Measurements from ENCODE around the gene NEMP1. TPM values are rescaled to one million over a fixed set of nuclear protein-coding genes. Genes with fewer than 3 reads are reported as not detected.

NEMP1 gene
- total and polyA plus RNA-seq, 2 of the 8 experiments (the other 6 are each of a cell fraction or from before 2014, with no cell fraction given) = 30.1 to 43.2 TPM

DNA sequence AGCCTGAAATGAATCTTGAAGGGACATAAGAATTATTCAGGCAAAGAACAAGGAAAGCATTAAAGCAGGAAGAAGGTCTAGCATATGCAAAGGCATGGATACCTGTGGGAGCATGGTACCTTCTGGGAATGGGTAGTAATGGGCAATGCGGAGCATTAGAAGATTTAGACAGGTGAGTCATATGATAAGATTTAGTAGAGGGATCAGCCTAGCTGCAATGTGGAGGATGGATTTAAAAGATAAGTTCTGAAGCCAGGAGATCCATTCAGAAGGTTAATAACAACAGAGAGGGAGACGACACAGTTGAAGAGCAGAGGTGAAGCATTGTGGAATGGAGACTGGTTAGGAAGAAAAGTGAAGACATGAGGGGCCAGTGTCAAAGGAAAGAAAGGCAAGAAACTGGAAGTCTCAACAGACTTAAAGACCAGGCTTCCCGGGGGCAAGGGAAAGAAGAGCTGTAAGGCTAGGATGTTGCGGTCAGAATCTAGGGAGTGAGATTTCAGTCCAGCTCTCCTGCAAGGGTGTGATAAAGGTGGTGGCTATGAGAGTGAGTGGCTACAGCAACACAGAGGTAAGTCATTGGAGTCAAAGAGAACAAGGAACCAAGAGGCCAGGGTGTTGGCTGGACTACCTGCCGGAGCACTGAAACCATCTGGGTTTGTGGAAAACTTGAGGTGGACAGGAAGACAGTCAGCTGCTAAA lies 38.1 kb upstream of the NEMP1 start:
- ChIA-PET CTCF (ENCODE audit: partially characterized antibody) (interaction anchor here (0.6 to 19.8 kb wide), 13 partner anchors 7 to 129 kb away, joined by 3 to 305 read pairs (median 5); partner anchors contain the start of gene LRP1), POLR2A (ENCODE audit: partially characterized antibody) (interaction anchor here (1.2 to 2.5 kb wide), 6 partner anchors 7 to 51 kb away, joined by 3 to 10 read pairs (median 4); partner anchors contain the start of gene LRP1)
- no peaks in the 10 kb centered on the region for H4K20me1 ChIP-seq (replicated peaks in 1 of 2; ENCODE audit: control insufficient read depth in 1 of 2, insufficient read depth in 2 of 2, low read length in 2 of 2)
- H3K79me1 ChIP-seq (ENCODE audit: low read depth, low read length) = no peaks in the 10 kb centered on the region
- WGBS, 2 experiments (ENCODE audit: extremely low coverage in 1 of 2, insufficient coverage in 1 of 2, insufficient read length in 1 of 2, insufficient replicate concordance in 2 of 2, low coverage in 1 of 2, low lambda C conversion rate in 2 of 2, missing lambda C conversion rate in 1 of 2) = 86% methylated on average over 5 of the region's 5 CpGs; no CpG with 5 or more reads in 1 of the 2 experiments
- no peak overlapping the region for H3K9ac ChIP-seq (replicated peaks in 1 of 4; ENCODE audit: extremely low read depth in 1 of 4, low read depth in 3 of 4, low read length in 3 of 4)
- no peaks in the 10 kb centered on the region for H3K79me2 ChIP-seq (ENCODE audit: control insufficient read depth in 1 of 2, insufficient read depth in 2 of 2, low read length in 2 of 2)
- no peaks in the 10 kb centered on the region for H3K9me3 ChIP-seq (ENCODE audit: insufficient read depth in 2 of 2, low read depth in 1 of 2, low read length in 1 of 2)
- FAIRE-seq (no peak), DNase-seq (ENCODE audit: low read depth in 1 of 2, low spot score in 2 of 2) (no peak)
- peaks cover 0 to 2% (median under 1%) of the 10 kb centered on the region in 4 experiments; a peak in 1 of 7 replicates for H3K27me3 ChIP-seq (replicated peaks in 1 of 4; ENCODE audit: control insufficient read depth in 3 of 4, extremely low read depth in 1 of 4, insufficient read depth in 3 of 4, low read length in 3 of 4)
- peaks cover 5% of the 10 kb centered on the region for H3K23me2 ChIP-seq (ENCODE audit: low read depth, low read length)
- no peak overlapping the region for H3K4me3 ChIP-seq (ENCODE audit: extremely low read depth in 1 of 4, insufficient read depth in 2 of 4, low read depth in 3 of 4, low read length in 4 of 4)
- H2BK5ac ChIP-seq (ENCODE audit: low read depth, low read length) = no peak overlapping the region
- H2AK5ac ChIP-seq (ENCODE audit: low read depth, low read length) = no peak overlapping the region
- H2BK12ac ChIP-seq (ENCODE audit: low read depth, low read length) = no peak overlapping the region; the same call in 1 of the 2 replicates
- no peak overlapping the region for H3K56ac ChIP-seq (replicated peaks; ENCODE audit: insufficient read length, low read depth, low read length)
- no peak overlapping the region for H3K18ac ChIP-seq (ENCODE audit: extremely low read depth, low read length)
- H3K23ac ChIP-seq (ENCODE audit: insufficient read length) = no peak overlapping the region
- no peak overlapping the region for H2BK20ac ChIP-seq (ENCODE audit: low read length)
- H3K27ac ChIP-seq (ENCODE audit: low read depth, low read length) = no peak overlapping the region
- TF ChIP-seq, protein P1, sequence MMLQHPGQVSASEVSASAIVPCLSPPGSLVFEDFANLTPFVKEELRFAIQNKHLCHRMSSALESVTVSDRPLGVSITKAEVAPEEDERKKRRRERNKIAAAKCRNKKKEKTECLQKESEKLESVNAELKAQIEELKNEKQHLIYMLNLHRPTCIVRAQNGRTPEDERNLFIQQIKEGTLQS (IDR thresholded peaks at IDR 0.05; ENCODE audit: insufficient read depth, low read depth, low read length) = no peak
- no peak overlapping the region for H4K91ac ChIP-seq (replicated peaks; ENCODE audit: insufficient read length, low read length)
- H2AFZ ChIP-seq (ENCODE audit: low read length) = no peak overlapping the region
- H3K4ac ChIP-seq (replicated peaks; ENCODE audit: insufficient read length, low read depth, low read length) = no peak overlapping the region
- no peak overlapping the region for H3K4me2 ChIP-seq (ENCODE audit: insufficient read depth in 1 of 2, low read depth in 2 of 2, low read length in 2 of 2)
- H3K4me1 ChIP-seq (replicated peaks in 1 of 4; ENCODE audit: control insufficient read depth in 3 of 4, insufficient read depth in 4 of 4, low read length in 3 of 4) = peaks cover 0 to 12% (median 4%) of the 10 kb centered on the region in 4 experiments; a peak in 4 of 7 replicates
- no peaks in the 10 kb centered on the region for H3K36me3 ChIP-seq (ENCODE audit: control insufficient read depth in 2 of 4, insufficient read depth in 4 of 4, low read length in 3 of 4)
- no peak overlapping the region for H3K14ac ChIP-seq (ENCODE audit: insufficient read length)
- H2BK120ac ChIP-seq (replicated peaks; ENCODE audit: low read depth, low read length) = no peak overlapping the region
- no peak overlapping the region for H2BK15ac ChIP-seq (ENCODE audit: low read length)
- no peak overlapping the region for H4K5ac ChIP-seq (ENCODE audit: insufficient read length, low read depth, low read length)
- no peak overlapping the region for H4K8ac ChIP-seq (ENCODE audit: extremely low read depth, insufficient read depth, low read length)
